ENCODE results near the gene SP6.

- TF ChIP-seq REST (IDR thresholded peaks at IDR 0.05) (no peak), CTCF (IDR thresholded peaks at IDR 0.05; ENCODE audit: low read depth, low read length, missing input control) (no peak), MAX (IDR thresholded peaks at IDR 0.05) (no peak), HNF4G (IDR thresholded peaks at IDR 0.05) (no peak), YY1 (IDR thresholded peaks at IDR 0.05) (no peak), EGR1 (IDR thresholded peaks at IDR 0.05; ENCODE audit: low read depth in 2 of 2) (no peak), ATF3 (IDR thresholded peaks at IDR 0.05) (no peak), HNF4A (conservative IDR thresholded peaks at IDR 0.05) (no peak), TAF1 (conservative IDR thresholded peaks at IDR 0.05) (no peak), NR2F2 (IDR thresholded peaks at IDR 0.05) (no peak), SP1 (IDR thresholded peaks at IDR 0.05) (no peak), RXRA (IDR thresholded peaks at IDR 0.05) (no peak), JUND (IDR thresholded peaks at IDR 0.05) (no peak), RAD21 (IDR thresholded peaks at IDR 0.05) (no peak)
Observed at GRCh38 chr17:47851764-47852112, 775 bp upstream of the SP6 start.

Measured in liver (tissue), 3 donors.